GF-D8 (cell line): ENCODE measurements around the gene WDR72.
"Not testable (repeated sequence)": the region's sequence is repeated elsewhere in the genome, so short reads cannot be mapped to it uniquely, and the experiment has no call there.

Source experiments
- DNase-seq: peaks from one replicate; lab custom pipeline; 2025; lab: John Stamatoyannopoulos, UW

Gene WDR72

DNA sequence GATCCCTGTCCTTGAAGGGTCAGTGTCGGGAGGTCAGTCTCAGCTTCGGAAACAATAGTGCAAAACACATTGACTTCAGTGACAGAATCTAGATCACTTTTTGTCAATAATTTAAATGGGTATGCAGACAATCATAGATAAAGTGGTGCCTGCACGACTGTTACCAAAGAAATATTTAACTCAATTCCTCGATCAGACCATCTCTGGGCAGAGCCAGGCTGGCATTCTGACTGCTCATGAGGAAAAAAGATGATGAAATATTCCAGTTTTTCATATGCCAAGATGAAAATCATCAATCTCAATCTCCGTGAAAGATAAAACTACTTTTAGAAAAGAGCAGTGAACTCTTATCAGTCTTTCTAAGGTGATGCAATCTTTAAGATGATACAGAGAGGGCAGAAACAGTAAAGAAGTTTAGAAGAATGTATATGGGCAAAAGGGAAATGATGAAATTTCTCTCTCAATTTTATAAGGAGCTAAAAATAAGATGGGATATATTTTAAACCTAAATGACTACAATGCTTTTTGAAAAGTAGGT is 169.9 kb downstream of the WDR72 start:
- DNase-seq: no peak

DNA sequence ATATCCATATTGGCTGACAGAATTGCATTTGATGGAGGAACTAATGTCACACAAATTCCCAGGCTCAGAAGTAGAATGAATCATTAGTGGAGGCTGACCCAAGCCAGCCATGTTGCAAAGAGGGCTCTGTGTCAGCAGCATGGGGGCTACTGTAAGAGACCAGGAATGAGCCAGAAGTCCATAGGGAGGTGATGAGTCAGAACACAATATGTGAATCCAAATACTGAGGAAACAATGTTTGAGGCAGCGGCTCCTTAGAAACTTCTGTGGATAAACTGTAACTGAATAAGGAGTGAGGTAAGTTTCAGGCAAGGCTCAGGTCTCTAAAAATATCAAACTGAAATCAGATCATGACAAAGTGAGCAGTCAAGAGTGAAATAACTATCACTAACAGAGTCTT is 170.7 kb downstream of the WDR72 start:
- DNase-seq: no peak

DNA sequence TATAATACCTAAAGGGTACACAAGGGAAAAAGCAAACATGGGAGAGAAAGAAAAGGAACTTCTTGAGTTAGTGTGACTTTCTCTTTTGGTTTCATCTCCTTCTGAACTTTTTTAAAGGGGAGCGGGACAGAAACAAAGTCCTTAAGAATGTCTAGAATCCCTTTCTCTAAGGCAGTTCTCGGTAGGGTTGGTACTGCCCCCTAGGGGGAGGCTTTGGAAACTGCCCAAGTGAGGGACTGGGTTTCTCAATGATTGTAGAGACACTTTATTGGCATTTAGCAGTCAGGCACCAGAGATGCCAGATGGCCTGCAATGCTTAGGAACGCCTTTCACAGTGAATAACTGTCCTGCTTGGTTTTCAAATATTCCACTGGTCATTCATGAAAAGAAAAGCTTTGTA is 172.7 kb downstream of the WDR72 start:
- DNase-seq: no peak

DNA sequence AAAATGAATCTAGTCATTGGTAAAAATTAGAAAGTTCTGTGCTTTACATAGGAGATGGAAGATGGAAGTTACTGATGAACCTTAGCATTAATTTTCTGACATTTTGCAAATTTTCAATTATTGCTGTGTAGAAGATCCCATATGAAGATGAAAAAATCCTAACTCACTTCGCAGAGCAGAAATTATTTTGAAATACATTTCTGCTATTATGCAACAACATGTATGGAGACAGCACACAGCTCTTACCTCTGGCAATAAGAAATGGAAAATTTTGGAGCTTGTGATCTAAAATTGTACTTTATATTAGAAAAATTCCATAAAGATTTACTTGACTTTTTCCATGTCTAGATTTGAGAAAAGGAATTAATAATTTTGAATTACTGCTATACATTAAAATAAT is 177.9 kb downstream of the WDR72 start:
- no peak for DNase-seq

DNA sequence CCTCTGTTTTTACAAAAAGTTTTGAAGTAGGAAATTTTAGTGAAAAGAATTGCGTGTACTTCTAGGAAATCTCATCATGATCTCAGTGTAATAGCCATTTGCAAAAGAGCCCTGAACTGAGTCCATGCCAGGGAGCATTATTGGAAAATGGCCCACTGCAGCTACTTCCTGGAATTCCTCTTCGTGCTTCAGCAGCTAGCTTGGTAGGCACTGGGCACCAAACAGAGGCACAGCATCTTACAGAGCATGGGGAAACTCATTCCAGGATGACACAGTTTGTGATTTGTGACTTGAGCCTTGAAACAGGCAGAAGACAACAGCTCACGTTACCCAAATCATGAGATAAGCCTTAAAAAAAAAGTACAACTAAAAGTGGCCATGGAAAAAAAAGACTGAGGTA is 179.1 kb downstream of the WDR72 start:
- DNase-seq: no peak

DNA sequence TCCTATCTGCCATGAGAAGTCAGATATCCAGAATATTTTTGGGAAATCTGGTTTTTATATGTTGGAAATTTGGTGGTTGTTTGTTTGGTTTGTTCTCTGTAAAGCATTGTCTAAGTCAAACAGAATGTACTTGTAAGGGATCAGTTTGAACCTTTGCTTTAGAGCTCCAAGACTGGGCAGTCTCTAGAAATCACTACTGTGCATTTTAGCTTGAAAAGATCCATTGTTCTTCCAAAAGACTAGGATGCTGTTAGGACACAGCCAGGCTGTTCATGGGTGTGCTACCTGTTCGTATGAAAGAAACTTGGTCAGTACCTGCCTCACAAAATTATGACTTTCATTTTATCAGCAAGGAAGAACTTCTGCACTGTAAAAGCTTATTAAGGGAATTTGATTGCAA is 182.6 kb downstream of the WDR72 start:
- no peak for DNase-seq

DNA sequence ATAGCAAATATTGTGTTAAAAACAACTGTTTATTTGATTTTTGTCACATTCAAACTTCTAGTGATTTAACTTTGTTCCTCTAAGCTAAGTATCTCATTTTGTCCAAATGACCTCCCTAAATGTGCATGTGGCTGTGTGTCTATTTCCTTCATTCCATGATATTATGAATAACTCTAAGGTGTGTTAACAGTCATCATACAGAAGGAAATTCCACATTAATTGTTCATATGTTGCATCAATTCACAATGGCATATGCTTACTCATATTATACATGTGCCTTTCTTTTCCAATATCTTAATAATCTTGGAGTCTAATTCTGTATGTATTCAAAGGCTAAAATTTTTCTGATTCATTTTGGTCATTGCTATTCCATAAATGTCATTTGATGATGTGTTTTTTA is 186.4 kb downstream of the WDR72 start:
- DNase-seq: no peak

DNA sequence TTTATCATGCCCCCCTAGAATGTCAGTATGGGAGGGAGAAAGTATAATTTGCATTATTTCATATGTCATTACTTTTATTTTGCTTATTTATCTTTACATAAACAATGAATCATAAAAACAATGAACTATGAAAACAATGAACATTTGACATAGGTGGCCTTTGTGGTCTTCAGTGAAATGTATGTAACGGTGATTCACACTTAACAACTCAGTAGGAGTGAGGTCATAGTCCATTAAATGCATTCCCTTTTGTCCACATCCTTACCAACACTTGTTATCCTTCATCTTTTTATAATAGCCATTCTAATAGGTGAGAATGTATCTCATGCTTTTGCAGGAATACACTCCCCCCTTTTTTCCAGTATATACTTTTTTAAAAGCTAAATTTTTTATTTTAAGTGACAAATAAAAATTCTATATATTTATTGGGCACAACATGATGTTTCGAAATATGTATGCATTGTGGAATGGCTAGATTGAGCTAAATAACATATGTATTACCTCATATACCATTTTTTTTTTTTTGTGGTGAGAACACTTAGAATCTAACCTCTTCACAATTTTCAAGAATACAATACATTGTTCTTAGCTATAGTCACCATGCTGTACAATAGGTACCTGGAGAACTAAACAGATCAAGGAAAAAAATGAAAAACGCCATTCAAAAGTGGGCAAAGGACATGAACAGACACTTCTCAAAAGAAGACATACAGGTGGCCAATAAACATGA is 189.5 kb downstream of the WDR72 start:
- no peak for DNase-seq

DNA sequence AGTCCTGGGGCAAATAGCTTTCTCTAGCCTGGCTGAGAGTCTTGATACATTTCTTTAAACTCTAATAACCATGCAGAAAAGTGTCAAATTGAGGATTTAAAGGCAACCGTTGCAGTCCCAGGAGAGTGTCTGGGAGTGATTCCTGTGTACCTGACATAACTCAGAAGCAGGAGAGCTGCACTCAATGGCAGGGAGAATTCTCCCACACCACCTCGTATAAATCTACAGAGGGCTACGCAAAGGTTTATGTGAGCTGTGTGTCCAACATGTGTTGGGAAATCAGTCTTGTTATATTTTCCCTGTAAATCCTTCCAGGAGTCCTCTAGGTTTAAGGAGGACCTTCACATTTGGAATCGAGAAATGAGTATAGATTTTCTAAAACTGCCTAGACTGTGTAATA is 192.6 kb downstream of the WDR72 start:
- DNase-seq: no peak

DNA sequence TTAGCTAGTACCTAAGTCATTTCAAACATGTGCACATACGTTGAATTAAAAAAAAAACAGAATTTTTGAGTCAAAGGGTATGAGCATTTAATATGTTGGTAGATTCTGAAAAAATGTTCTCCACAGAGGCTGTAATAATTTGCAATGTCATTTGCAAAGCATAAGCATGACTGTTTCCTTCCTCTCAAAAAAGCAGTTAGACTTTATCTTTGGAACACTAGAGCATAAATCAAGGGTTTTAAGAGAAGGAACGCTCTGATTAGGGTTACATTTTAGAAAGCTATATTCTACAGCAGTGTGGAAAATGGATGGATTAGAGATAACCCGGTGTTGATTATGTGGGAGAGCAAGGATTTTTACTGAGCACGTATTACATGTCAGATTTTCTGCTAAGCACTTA is 193.7 kb downstream of the WDR72 start:
- DNase-seq: no peak

DNA sequence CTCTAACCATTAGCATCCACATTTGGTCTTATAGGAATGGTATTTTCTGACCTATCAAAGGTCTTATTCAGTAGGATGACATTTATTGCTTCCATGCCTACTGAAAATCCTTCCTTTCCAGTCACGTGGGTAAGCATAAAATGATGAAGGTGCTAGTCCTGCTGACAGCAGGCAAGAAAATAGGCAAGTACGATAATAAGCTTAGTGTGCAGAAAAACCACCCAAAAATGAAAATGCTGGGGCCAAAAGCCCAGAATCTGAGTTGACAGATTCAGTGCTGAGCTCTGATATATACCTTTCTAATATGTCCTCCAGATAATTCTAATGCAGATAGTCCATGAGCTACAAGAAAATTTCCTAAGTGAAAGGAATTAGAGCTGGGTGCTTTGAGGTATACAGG is 194.8 kb downstream of the WDR72 start:
- DNase-seq: no peak

DNA sequence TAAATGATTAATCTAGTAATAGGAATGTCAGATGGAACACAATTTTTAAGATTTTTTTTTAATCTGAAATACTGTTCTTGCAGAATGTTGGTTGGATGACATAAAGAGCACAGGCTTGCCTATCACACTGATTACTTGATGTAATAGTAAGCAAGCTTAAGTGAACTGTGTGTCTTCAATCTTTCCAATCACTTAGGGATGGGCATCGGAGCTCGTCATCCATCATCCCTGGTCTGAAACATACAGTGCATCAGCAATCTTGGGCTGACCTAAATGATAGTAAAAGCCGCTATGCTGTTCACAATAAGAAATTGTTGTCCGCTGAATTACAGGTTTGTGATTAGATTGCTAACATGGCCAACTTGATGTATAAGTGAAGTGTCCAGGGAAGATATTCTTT is 195.8 kb downstream of the WDR72 start:
- no peak for DNase-seq

DNA sequence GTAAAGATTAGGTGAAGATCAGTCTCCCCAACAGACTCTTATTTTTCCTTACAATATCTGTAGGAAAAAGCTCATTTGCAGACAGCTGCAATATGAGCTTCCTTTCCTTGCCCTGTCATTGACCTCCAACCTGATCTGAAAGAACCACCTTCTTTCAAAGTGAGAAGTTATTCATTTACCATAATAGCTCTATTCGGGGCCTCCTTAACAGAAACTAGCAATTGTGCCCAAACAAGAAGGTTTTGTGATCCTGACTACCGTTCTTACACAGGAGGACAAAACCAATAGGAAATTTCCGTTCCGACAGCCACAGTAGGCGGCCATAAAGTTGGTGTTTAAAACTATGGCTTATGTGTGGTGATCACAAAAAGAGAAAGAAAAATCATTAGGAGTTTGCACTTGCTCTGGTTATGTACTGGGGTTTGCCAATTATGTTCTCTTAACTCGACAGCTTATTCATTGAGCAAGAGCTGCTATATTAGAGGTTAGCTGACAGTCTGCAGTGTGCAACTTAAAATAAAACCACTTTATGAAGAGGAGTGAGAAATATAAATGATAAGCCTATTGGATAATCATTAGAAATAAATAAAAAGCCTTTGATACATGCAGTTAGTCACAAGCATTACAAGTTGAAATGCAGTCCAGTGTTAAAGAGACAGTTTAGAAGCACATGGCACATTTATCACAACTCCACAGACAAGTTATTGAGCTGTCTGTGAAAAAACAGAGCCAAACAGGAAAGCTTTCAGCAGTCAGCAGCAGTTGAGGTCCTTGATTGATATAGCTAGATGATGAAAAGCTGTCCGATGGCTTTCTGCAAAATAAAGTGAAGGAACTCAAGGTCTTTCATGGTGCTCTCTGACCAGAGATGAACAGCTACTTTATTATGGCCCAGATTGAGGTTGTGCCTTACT is 199.8 kb downstream of the WDR72 start:
- no peak for DNase-seq

DNA sequence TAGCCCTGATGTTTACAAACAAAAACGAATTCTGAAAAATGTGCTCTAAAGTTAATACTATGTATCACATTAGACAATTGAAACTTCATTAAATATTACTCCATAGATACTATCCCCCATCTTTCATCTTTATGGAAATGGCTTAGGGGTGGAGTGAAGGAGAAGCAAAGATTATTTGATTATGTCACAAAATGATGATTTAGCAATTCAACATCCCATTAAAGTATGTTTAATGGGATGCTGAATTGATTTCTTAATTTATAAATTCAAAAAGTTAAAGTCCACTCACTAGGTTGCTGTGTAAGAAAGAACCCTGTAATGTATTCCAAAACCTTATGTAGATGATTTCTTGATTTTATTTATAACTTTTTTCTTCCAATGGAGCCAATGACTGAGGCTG is 201.1 kb downstream of the WDR72 start:
- DNase-seq: no peak

DNA sequence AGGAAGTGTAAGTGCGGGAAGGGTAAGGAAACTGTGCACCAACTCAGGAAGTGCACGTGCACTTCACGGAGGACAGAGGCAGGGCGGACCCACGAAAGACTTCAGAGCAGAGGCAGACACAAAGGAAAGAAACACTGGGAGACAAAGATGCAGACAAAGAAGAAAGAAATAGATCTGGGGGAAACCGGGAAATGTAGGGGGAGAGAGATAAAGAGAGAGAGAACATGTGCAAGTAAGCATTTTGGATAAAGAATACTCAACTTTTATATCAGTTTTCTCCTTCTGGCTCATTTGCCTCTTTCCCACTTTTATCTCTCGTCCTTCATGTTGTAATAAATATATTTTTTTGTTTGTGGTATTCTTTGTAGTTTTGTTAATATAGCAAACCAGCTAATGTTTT is 204.2 kb downstream of the WDR72 start:
- no peak for DNase-seq

DNA sequence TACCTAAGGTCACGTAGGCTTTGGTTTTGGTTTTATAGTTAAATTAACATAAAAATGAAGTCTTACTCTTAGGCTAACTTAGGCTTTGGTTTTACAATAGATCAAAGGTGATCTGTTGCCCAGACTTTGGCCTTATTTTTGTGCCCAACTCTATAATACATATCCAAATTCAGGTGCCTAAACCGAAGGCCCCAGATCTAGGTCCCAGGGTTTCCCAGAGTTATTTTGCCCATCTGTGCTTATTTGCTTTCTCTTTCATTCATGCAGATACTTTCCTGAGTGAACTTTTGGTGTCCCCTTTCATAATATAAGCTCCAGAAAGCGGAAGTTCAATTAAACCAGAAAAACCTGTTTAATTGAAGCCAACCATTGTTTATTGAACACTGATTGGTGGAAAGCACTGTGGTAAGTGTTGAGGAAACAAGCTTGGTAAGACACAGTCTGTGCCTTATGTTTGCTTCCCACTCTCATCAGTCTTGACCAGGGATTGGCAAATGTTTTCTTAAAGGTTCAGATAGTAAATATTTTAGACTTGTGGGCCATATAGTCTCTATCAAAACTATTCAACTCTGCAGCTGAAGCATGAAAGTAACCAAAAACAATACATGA is 209.7 kb downstream of the WDR72 start:
- no peak for DNase-seq

DNA sequence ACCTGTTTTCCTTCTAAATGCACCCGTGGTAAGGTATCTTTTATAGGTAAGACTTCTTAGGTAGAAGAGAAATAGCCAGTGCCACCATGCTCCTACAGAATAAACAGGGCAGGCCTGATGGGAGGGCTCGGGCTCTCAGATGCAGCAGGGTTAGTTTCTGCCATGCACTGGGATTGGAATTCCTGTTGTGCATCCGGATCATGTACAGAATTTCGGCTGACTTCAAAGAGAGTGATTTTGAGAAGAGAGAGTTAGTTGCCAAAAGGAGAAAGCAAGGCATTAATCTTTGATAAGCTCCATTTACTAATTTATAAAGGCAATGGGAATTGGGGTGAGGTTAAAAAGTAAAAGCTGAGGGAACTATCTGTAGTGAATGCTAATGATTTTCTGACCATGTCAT is 211.2 kb downstream of the WDR72 start:
- no peak for DNase-seq

DNA sequence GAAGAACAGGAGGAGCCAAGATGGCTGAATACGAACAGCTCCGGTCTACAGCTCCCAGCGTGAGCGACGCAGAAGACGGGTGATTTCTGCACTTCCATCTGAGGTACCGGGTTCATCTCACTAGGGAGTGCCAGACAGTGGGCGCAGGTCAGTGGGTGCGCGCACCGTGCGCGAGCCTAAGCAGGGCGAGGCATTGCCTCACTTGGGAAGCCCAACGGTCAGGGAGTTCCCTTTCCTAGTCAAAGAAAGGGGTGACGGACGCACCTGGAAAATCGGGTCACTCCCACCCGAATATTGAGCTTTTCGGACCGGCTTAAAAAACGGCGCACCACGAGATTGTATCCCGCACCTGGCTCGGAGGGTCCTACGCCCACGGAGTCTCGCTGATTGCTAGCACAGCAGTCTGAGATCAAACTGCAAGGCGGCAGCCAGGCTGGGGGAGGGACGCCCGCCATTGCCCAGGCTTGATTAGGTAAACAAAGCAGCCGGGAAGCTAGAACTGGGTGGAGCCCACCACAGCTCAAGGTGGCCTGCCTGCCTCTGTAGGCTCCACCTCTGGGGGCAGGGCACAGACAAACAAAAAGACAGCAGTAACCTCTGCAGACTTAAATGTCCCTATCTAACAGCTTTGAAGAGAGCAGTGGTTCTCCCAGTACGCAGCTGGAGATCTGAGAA is 218.7 kb downstream of the WDR72 start:
- DNase-seq: not testable (repeated sequence)

DNA sequence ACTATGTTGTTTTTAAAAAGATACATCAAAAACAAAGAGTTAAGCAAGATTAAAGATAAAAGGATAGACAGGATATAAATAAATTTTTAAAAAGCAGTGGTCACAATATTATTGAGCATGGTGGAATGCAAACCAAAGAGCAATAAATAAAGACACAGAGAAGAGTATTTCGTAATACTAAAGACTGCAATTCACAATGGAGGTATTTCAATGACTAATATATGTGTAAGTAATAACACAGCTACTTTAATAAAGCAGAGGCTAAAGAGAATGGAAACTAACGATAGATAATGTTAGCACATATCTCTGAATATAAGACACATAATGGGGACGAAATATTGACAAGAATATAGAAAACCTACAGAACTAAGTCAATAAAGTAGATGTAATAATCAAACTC is 219.6 kb downstream of the WDR72 start:
- DNase-seq: no peak

DNA sequence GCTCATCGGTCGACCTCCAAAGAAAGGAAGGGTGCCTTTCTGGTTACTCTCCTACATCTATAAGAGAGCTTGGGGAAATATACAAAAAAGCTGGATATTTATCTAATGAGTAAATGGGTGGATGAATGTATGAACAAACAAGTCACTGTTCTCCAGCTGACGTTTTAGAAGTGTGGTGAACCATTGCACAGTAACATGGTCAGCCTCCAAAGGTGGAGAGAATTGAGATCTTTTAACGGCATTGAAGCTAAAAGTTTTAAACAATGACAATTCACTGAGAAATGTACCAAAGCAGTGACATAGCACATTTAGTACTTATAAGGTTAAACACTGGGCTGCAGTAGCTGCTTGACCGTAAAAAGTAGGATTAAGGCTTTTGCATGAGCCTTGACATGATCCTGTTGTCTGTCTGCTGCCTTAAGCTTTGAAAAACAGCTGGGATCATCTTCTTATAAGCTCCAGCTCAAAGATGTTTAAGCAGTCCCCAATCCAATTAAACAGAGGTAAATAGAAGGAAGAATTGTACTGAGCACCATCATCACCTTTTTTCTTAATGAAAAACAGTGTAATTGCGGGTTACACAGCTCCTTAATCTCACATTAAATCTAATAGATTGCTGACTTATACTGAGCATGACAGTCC is 222.9 kb downstream of the WDR72 start:
- no peak for DNase-seq

DNA sequence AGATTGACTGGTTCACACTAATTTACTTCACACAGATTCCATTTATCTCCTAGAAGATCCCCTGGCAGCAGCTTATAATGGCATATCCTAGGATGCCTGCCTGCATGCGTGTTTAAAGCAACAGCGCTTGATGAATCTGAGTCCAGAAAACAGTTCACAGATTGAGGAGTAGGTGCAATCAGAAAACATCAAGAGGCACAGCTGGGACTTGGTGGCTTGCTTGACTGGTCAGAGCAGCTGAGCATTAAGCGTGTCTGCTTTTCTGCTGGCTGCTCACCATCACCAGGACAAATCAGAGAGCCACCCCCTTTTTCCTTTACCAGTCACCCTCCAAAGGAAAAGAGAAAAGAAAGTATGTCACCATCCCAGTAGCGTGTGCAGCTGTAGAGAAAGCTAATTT is 223.6 kb downstream of the WDR72 start:
- DNase-seq: no peak
